Prostate gland (tissue), 2 donors: ENCODE data around the gene WDR35.

ENCODE experiments used
- CTCF ChIP-seq, 4 experiments: fragments of 200-600 bp in 2 of 4; fragments of 450-650 bp in 2 of 4; sonication (generic) in 2 of 4; IDR thresholded peaks; 1 replicate in 3 of 4; 2 replicates in 1 of 4; pipeline ENCODE4 v1.5.1; 2016 to 2019; ENCODE audit warnings: antibody characterized with exemption in 4 of 4, mild to moderate bottlenecking in 2 of 4, moderate library complexity in 2 of 4
- POLR2A ChIP-seq: fragments of 450-650 bp; IDR thresholded peaks from one replicate; pipeline ENCODE4 v1.6.1; 2016; ENCODE audit warnings: antibody characterized with exemption, mild to moderate bottlenecking
- POLR2AphosphoS5 ChIP-seq: sonication (generic); formaldehyde crosslinking; IDR thresholded peaks from one replicate; pipeline ENCODE4 v1.6.1; 2017; ENCODE audit warnings: antibody characterized with exemption

GRCh38 chr2:19955544-19956422, 34.1 kb downstream of the WDR35 start:
- TF ChIP-seq CTCF (IDR thresholded peaks at IDR 0.05): peak; percentile 16 to 78 (median 64)
- TF ChIP-seq POLR2AphosphoS5: peak; percentile 10
- no peak for TF ChIP-seq POLR2A
